H1 (cell line): ENCODE measurements around the gene STAG2.

Experiments used
- ATF3 ChIP-seq: IDR thresholded peaks from 2 replicates; pipeline ENCODE4 v1.6.1; 2011; ENCODE audit warnings: low read depth, mild to moderate bottlenecking, low read length; ENCODE audit not compliant: insufficient read depth
- CHD2 ChIP-seq: IDR thresholded peaks from 2 replicates; pipeline ENCODE4 v1.6.1; 2012; ENCODE audit warnings: low read length, improper control_type of control experiment
- CTCF ChIP-seq, 3 experiments: IDR thresholded peaks; 1 replicate in 2 of 3; 2 replicates in 1 of 3; pipeline versions ENCODE4 v1.5.1 to v1.6.1; 2011; ENCODE audit warnings: low read length in 3 of 3, mild to moderate bottlenecking in 3 of 3, inconsistent platforms in 2 of 3, low read depth in 1 of 3, moderate library complexity in 1 of 3; ENCODE audit not compliant: insufficient read depth in 1 of 3; ENCODE audit errors: control extremely low read depth in 1 of 3
- EP300 ChIP-seq, 2 experiments: IDR thresholded peaks; 1 replicate in 1 of 2; 2 replicates in 1 of 2; pipeline ENCODE4 v1.6.1; 2011 to 2012; ENCODE audit warnings: low read depth in 2 of 2, low read length in 2 of 2, mild to moderate bottlenecking in 2 of 2, borderline replicate concordance in 1 of 2, inconsistent platforms in 1 of 2, moderate library complexity in 1 of 2
- EZH2 ChIP-seq: fragments of 200-600 bp; sonication (generic); IDR thresholded peaks from 2 replicates; pipeline ENCODE4 v1.7.1; 2012; ENCODE audit warnings: low read depth, mild to moderate bottlenecking, moderate library complexity, low read length, inconsistent platforms; ENCODE audit not compliant: severe bottlenecking
- POU5F1 ChIP-seq: IDR thresholded peaks from 2 replicates; pipeline ENCODE4 v1.6.1; 2011; ENCODE audit warnings: low read depth, mild to moderate bottlenecking, low read length, moderate library complexity
- RBBP5 ChIP-seq: IDR thresholded peaks from 2 replicates; pipeline ENCODE4 v1.7.1; 2012; ENCODE audit warnings: low read depth, mild to moderate bottlenecking, inconsistent platforms, low read length, moderate library complexity, borderline replicate concordance
- ZNF274 ChIP-seq: IDR thresholded peaks from 2 replicates; pipeline ENCODE4 v1.7.0; 2012; ENCODE audit warnings: low read length, borderline replicate concordance; ENCODE audit errors: extremely low read depth

- TF ChIP-seq CHD2 = no peak
- no peak for TF ChIP-seq POU5F1
- TF ChIP-seq EP300 (IDR thresholded peaks at IDR 0.05; ENCODE audit: borderline replicate concordance in 1 of 2, low read depth in 2 of 2, low read length in 2 of 2) = no peak
- no peak for TF ChIP-seq RBBP5
- TF ChIP-seq CTCF (IDR thresholded peaks at IDR 0.05; ENCODE audit: control extremely low read depth in 1 of 3, insufficient read depth in 1 of 3, low read depth in 1 of 3, low read length in 3 of 3) = no peak
- TF ChIP-seq ATF3 = no peak
- TF ChIP-seq EZH2 = no peak
- no peak for TF ChIP-seq ZNF274
Measured at GRCh38 chrX:123965712-123966111, 4.2 kb downstream of the STAG2 start.
